Colonic mucosa (tissue), 4 donors: ENCODE results near the gene GATA3. TPM values are rescaled to one million over a fixed set of nuclear protein-coding genes. Genes with fewer than 3 reads are reported as not detected.

Source experiments
- DNase-seq: peaks from one replicate; pipeline ENCODE4 v3.0.0-alpha.2; 2020
- H3K27ac ChIP-seq: fragments of 200-600 bp; one replicate; pipeline ENCODE4 v1.8.0; 2021
- H3K27me3 ChIP-seq: fragments of 200-600 bp; one replicate; pipeline ENCODE4 v1.8.0; 2021
- H3K36me3 ChIP-seq: fragments of 200-600 bp; one replicate; pipeline ENCODE4 v1.8.0; 2021
- H3K4me1 ChIP-seq: fragments of 200-600 bp; one replicate; pipeline ENCODE4 v1.8.0; 2021; ENCODE audit warnings: mild to moderate bottlenecking
- H3K4me3 ChIP-seq: fragments of 200-600 bp; one replicate; pipeline ENCODE4 v1.8.0; 2021
- H3K9ac ChIP-seq, 2 donors: one replicate each; pipeline ENCODE4 v1.7.0; 2013; ENCODE audit warnings: control low read depth in 2 of 2, low read depth in 2 of 2, low read length in 2 of 2
- H3K9me3 ChIP-seq: fragments of 200-600 bp; one replicate; pipeline ENCODE4 v1.8.0; 2021
- CTCF ChIP-seq: fragments of 200-600 bp; IDR thresholded peaks from one replicate; pipeline ENCODE4 v1.8.0; 2022; ENCODE audit warnings: antibody characterized with exemption, mild to moderate bottlenecking
- intact Hi-C: fragments of 100-400 bp; cut with DNase I; formaldehyde crosslinking; loops from one replicate; pipeline ENCODE4 v1.14.1; 2022
- total RNA-seq, 2 donors: library from RNA; stranded (reverse); fragmentation: NEBNext Ultra II Directional in 1 of 2; extraction: Animal tissue kit (Norgen Biotek cat#: 25700) in 1 of 2; gene quantifications; one replicate each; pipeline ENCODE4 v1.2.1, GENCODE V29; 2021
- donor health status: healthy.
- donor health status: DM: no; HTN: no; CAD: no.
- donor health status: DM: no; HTN: no; CAD: no.

Gene GATA3
- under 1 TPM; 0.48 to 0.54 TPM for total RNA-seq

GRCh38 chr10:8054494-8055407 lies at the start of gene GATA3:
Gene GATA3 (plus strand): TSS chr10:8054688. CDS start chr10:8055656, 968 bp downstream.
- Histone ChIP-seq H3K4me3 (peak within 1 kb of the TSS; percentile 46), H3K9me3 (no peaks in the 10 kb centered on the region), H3K27me3 (peaks cover 80% of the 10 kb centered on the region), H3K9ac (peak within 1 kb of the TSS; percentile 19 to 43), H3K27ac (no peak within 1 kb of the TSS), H3K4me1 (peaks cover 20% of the 10 kb centered on the region), H3K36me3 (no peaks in the 10 kb centered on the region)
- no peak for TF ChIP-seq CTCF
- DNase-seq: peak; percentile 58
- intact Hi-C loops: no loop called here

- Histone ChIP-seq H3K9me3 (no peaks in the 10 kb centered on the region), H3K4me1 (no peaks in the 10 kb centered on the region), H3K27me3 (no peaks in the 10 kb centered on the region), H3K36me3 (no peaks in the 10 kb centered on the region), H3K27ac (no peak overlapping the region), H3K9ac (no peak overlapping the region), H3K4me3 (no peak overlapping the region)
- intact Hi-C loops: no loop called here
- DNase-seq: no peak
- TF ChIP-seq CTCF: no peak
Measured at GRCh38 chr10:8006274-8006999, 48.1 kb upstream of the GATA3 start.

GRCh38 chr10:8009031-8009430 lies 45.5 kb upstream of the GATA3 start:
- no peak overlapping the region for H3K9ac ChIP-seq
- H3K4me1 ChIP-seq: no peaks in the 10 kb centered on the region
- H3K27ac ChIP-seq: no peak overlapping the region
- intact Hi-C loops: no loop called here
- H3K4me3 ChIP-seq: no peak overlapping the region
- no peak for DNase-seq
- no peaks in the 10 kb centered on the region for H3K9me3 ChIP-seq
- no peak for TF ChIP-seq CTCF
- H3K36me3 ChIP-seq: no peaks in the 10 kb centered on the region
- H3K27me3 ChIP-seq: no peaks in the 10 kb centered on the region

- intact Hi-C loops: no loop called here
- Histone ChIP-seq H3K36me3 (no peaks in the 10 kb centered on the region), H3K4me3 (no peak overlapping the region), H3K9me3 (no peaks in the 10 kb centered on the region), H3K27ac (no peak overlapping the region), H3K9ac (no peak overlapping the region), H3K27me3 (no peaks in the 10 kb centered on the region), H3K4me1 (no peaks in the 10 kb centered on the region)
- TF ChIP-seq CTCF: no peak
- DNase-seq: no peak
Measured at GRCh38 chr10:8013006-8013405, 41.5 kb upstream of the GATA3 start.

GRCh38 chr10:8013619-8014018 lies 40.9 kb upstream of the GATA3 start:
- Histone ChIP-seq H3K4me1 (no peaks in the 10 kb centered on the region), H3K27ac (no peak overlapping the region), H3K9me3 (no peaks in the 10 kb centered on the region), H3K4me3 (no peak overlapping the region), H3K27me3 (no peaks in the 10 kb centered on the region), H3K36me3 (no peaks in the 10 kb centered on the region), H3K9ac (no peak overlapping the region)
- no peak for DNase-seq
- TF ChIP-seq CTCF: no peak
- intact Hi-C loops: no loop called here
